HG02884 (cell line): ENCODE results near the gene FAIM2.
"Not testable (repeated sequence)": the region's sequence is repeated elsewhere in the genome, so short reads cannot be mapped to it uniquely, and the experiment has no call there.

ENCODE experiments used
- ATAC-seq: cut with Tn5 transposase; IDR thresholded peaks from one replicate; pipeline ENCODE4 v1.9.1; 2021; ENCODE audit warnings: mild to moderate bottlenecking, moderate library complexity; ENCODE audit not compliant: unreplicated experiment

Gene FAIM2

GRCh38 chr12:49867570-49868341 lies 35.9 kb downstream of the FAIM2 start:
- ATAC-seq, result no peak

GRCh38 chr12:49866859-49867569 lies 36.7 kb downstream of the FAIM2 start:
- no peak for ATAC-seq

GRCh38 chr12:49865782-49866135 lies 37.9 kb downstream of the FAIM2 start:
- ATAC-seq, result no peak

- no peak for ATAC-seq
Observed at GRCh38 chr12:49865109-49865781, 38.5 kb downstream of the FAIM2 start.

- no peak for ATAC-seq
Observed at GRCh38 chr12:49864798-49865090, 39.0 kb downstream of the FAIM2 start.

- no peak for ATAC-seq
Observed at GRCh38 chr12:49863946-49864797, 39.5 kb downstream of the FAIM2 start.

- not testable (repeated sequence) for ATAC-seq
Observed at GRCh38 chr12:49860921-49861320, 42.8 kb downstream of the FAIM2 start.

- not testable (repeated sequence) for ATAC-seq
Observed at GRCh38 chr12:49855890-49856289, 47.8 kb downstream of the FAIM2 start.

- ATAC-seq, result no peak
Observed at GRCh38 chr12:49854976-49855375, 48.7 kb downstream of the FAIM2 start.

GRCh38 chr12:49853671-49854070 lies 50.0 kb downstream of the FAIM2 start:
- no peak for ATAC-seq

- ATAC-seq, result no peak
Observed at GRCh38 chr12:49847161-49847560, 56.5 kb downstream of the FAIM2 start.

GRCh38 chr12:49846032-49846431 lies 57.7 kb downstream of the FAIM2 start:
- no peak for ATAC-seq

GRCh38 chr12:49843876-49844437 lies 59.7 kb downstream of the FAIM2 start:
- ATAC-seq, result no peak

- ATAC-seq, result no peak
Observed at GRCh38 chr12:49843411-49843810, 60.3 kb downstream of the FAIM2 start.

- ATAC-seq, result peak; percentile 83
Observed at GRCh38 chr12:49842519-49843352, 61.0 kb downstream of the FAIM2 start, which contains the start of gene BCDIN3D. BCDIN3D (minus strand) TSS chr12:49843106; CDS start chr12:49843087, 19 bp downstream.

GRCh38 chr12:49838973-49839633 lies 64.6 kb downstream of the FAIM2 start:
- ATAC-seq, result no peak

GRCh38 chr12:49832836-49833421 lies 70.8 kb downstream of the FAIM2 start:
- ATAC-seq, result no peak

- ATAC-seq, result no peak
Observed at GRCh38 chr12:49831717-49832116, 72.0 kb downstream of the FAIM2 start.
